ENCODE data around the gene KLRK1. TPM values are rescaled to one million over a fixed set of nuclear protein-coding genes. Genes with fewer than 3 reads are reported as not detected.

The KLRK1 gene
- 0.21 and 0.98 TPM in 2 replicates for total RNA-seq (2014; rRNA removed; shearing (Covaris generic))

DNA sequence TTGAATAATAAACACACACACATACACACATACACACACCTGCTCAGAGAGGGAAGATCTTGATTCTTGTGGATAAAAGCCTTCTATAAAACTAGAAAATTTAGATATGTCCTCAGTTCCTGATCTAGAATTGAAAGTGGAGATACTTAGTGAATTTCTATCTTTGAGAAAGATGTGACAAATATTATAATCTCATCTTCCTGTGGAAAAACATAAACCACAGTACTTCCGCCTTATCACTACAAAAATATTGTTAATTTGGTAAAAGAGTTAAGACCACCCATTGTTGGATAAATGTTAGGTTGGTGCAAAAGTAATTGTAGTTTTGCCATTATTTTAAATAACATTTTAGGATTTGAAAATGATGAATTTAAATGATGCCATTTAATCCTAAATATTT lies at the start of gene KLRK1:
Gene KLRK1 (minus strand): TSS at position 138 of the 400 bp plus-strand sequence. CDS start 1,231 bp downstream, outside the sequence.

DNA sequence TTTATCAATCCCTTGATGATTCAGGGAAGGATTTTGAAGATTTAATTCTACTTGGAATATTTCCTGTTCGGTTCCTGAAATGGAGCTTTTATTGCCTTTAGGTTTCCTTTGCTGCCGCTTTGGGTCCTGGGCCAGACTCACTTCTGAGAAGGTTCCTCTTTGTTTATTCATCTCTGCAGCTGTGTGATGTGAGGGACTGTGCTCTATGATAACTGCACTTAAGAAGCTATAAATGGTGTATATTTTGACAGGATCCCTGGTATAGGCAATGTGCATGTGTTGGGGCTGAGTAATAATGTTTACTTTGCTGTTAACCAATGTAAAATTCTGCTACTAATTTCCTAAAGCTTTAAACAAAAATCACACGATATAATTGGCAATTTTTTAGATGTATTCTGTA lies 46.0 kb upstream of the KLRK1 start, which contains the start of gene KLRC2:
Gene KLRC2 (minus strand): TSS at position 195 of the 400 bp plus-strand sequence. CDS start 24 bp downstream, at position 171.

DNA sequence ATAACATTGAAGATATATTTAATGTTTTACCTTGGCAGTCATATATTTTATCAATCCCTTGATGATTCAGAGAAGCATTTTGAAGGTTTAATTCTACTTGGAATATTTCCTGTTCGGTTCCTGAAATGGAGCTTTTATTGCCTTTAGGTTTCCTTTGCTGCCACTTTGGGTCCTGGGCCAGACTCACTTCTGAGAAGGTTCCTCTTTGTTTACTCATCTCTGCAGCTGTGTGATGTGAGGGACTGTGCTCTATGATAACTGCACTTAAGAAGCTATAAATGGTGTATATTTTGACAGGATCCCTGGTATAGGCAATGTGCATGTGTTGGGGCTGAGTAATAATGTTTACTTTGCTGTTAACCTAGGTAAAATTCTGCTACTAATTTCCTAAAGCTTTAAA lies 30.5 kb upstream of the KLRK1 start, which contains the start of gene KLRC3:
Gene KLRC3 (minus strand): TSS at position 262 of the 400 bp plus-strand sequence. CDS start 45 bp downstream, at position 217.

DNA sequence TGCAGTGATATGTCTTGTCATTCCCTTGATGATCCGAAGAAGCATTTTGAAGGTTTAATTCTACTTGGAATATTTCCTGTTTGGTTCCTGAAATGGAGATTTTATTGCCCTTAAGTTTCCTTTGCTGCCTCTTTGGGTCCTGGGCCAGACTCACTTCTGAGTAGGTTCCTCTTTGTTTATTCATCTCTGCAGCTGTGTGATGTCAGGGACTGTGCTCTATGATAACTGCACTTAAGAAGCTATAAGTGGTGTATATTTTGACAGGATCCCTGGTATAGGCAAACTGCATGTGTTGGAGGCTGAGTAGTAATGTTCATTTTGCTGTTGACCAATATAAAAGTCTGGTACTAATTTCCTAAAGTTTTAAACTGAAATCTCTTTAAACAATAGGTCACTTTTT lies 19.6 kb upstream of the KLRK1 start, which contains the start of gene KLRC4:
Gene KLRC4 (minus strand): TSS at position 366 of the 400 bp plus-strand sequence. CDS start 182 bp downstream, at position 184.

Other genes starting within 250 kb of the KLRK1 start
- gene OLR1, start 217.9 kb downstream of the KLRK1 start, total RNA-seq (2014; rRNA removed; shearing (Covaris generic)) = not detected in 2 replicates
- gene TMEM52B, start 211.0 kb downstream of the KLRK1 start, total RNA-seq (2014; rRNA removed; shearing (Covaris generic)) = 0.04 and 0.08 TPM in 2 replicates
- gene GABARAPL1, start 177.2 kb downstream of the KLRK1 start, total RNA-seq (2014; rRNA removed; shearing (Covaris generic)) = 22.8 and 32.0 TPM in 2 replicates
- gene KLRD1, start 82.2 kb downstream of the KLRK1 start, total RNA-seq (2014; rRNA removed; shearing (Covaris generic)) = not detected in 2 replicates
- not detected in 2 replicates for gene KLRC4, start 19.7 kb upstream of the KLRK1 start, total RNA-seq (2014; rRNA removed; shearing (Covaris generic))
- 0.60 TPM in 1 of 2 replicates, not detected in the other for gene KLRC3, start 30.6 kb upstream of the KLRK1 start, total RNA-seq (2014; rRNA removed; shearing (Covaris generic))
- gene KLRC2, start 46.0 kb upstream of the KLRK1 start, total RNA-seq (2014; rRNA removed; shearing (Covaris generic)) = 1.3 TPM in 1 of 2 replicates, not detected in the other
- gene KLRC1, start 63.3 kb upstream of the KLRK1 start, total RNA-seq (2014; rRNA removed; shearing (Covaris generic)) = not detected in 2 replicates
- gene EIF2S3B, start 115.8 kb upstream of the KLRK1 start, total RNA-seq (2014; rRNA removed; shearing (Covaris generic)) = 0.57 and 2.8 TPM in 2 replicates
- gene MAGOHB, start 223.6 kb upstream of the KLRK1 start, total RNA-seq (2014; rRNA removed; shearing (Covaris generic)) = 81.4 and 111 TPM in 2 replicates

All from A375 (cell line).